HG02885 (cell line): ENCODE data around the gene YTHDF1.
"Not testable (repeated sequence)": the region's sequence is repeated elsewhere in the genome, so short reads cannot be mapped to it uniquely, and the experiment has no call there.

ENCODE experiments used
- ATAC-seq: cut with Tn5 transposase; IDR thresholded peaks from one replicate; pipeline ENCODE4 v1.9.1; 2021; ENCODE audit warnings: mild to moderate bottlenecking; ENCODE audit not compliant: unreplicated experiment, poor library complexity

YTHDF1 gene

GRCh38 chr20:63160641-63161175 lies 55.2 kb downstream of the YTHDF1 start:
- no peak for ATAC-seq

- no peak for ATAC-seq
Observed at GRCh38 chr20:63159826-63160640, 55.9 kb downstream of the YTHDF1 start.

- not testable (repeated sequence) for ATAC-seq
Observed at GRCh38 chr20:63159251-63159650, 56.7 kb downstream of the YTHDF1 start.

GRCh38 chr20:63158845-63159244 lies 57.1 kb downstream of the YTHDF1 start:
- no peak for ATAC-seq

GRCh38 chr20:63158352-63158751 lies 57.6 kb downstream of the YTHDF1 start:
- ATAC-seq, result no peak

GRCh38 chr20:63157431-63157830 lies 58.5 kb downstream of the YTHDF1 start:
- ATAC-seq, result not testable (repeated sequence)

GRCh38 chr20:63156221-63156671 lies 59.7 kb downstream of the YTHDF1 start:
- ATAC-seq, result no peak

GRCh38 chr20:63155266-63156165 lies 60.4 kb downstream of the YTHDF1 start:
- no peak for ATAC-seq

- ATAC-seq, result no peak
Observed at GRCh38 chr20:63154395-63154794, 61.5 kb downstream of the YTHDF1 start.

GRCh38 chr20:63153254-63154221 lies 62.4 kb downstream of the YTHDF1 start:
- no peak for ATAC-seq

GRCh38 chr20:63152322-63153253 lies 63.3 kb downstream of the YTHDF1 start:
- no peak for ATAC-seq

GRCh38 chr20:63151554-63152321 lies 64.2 kb downstream of the YTHDF1 start:
- no peak for ATAC-seq

- ATAC-seq, result no peak
Observed at GRCh38 chr20:63150911-63151531, 64.9 kb downstream of the YTHDF1 start.

GRCh38 chr20:63150391-63150898 lies 65.5 kb downstream of the YTHDF1 start:
- ATAC-seq, result no peak

- ATAC-seq, result no peak
Observed at GRCh38 chr20:63149531-63150192, 66.3 kb downstream of the YTHDF1 start.

- no peak for ATAC-seq
Observed at GRCh38 chr20:63148696-63149095, 67.2 kb downstream of the YTHDF1 start.

- ATAC-seq, result no peak
Observed at GRCh38 chr20:63147532-63147931, 68.4 kb downstream of the YTHDF1 start.
